Activated CD4-positive, alpha-beta T cell treated with anti-CD3 and anti-CD28 coated beads, Interleukin-2, amount 10 ng/mL, durations not matched to agents 24 days and 14 days (primary cell): Measurements from ENCODE around the gene SLC25A26. TPM values are rescaled to one million over a fixed set of nuclear protein-coding genes. Genes with fewer than 3 reads are reported as not detected.

ENCODE experiments used
- DNase-seq: peaks from one replicate; pipeline ENCODE4 v3.0.0; 2022
- H3K27ac Mint-ChIP-seq: one replicate; pipeline ENCODE4 v1.8.0; 2022; ENCODE audit warnings: mild to moderate bottlenecking, mixed read lengths
- H3K27me3 Mint-ChIP-seq: one replicate; pipeline ENCODE4 v1.8.0; 2022; ENCODE audit warnings: mixed read lengths
- H3K36me3 Mint-ChIP-seq: one replicate; pipeline ENCODE4 v1.8.0; 2022; ENCODE audit warnings: low read depth, mild to moderate bottlenecking, mixed read lengths
- H3K4me1 Mint-ChIP-seq: one replicate; pipeline ENCODE4 v1.8.0; 2021; ENCODE audit warnings: mixed read lengths
- H3K4me3 Mint-ChIP-seq: one replicate; pipeline ENCODE4 v1.8.0; 2022; ENCODE audit warnings: mild to moderate bottlenecking, moderate library complexity, mixed read lengths
- H3K9me3 Mint-ChIP-seq: one replicate; pipeline ENCODE4 v1.8.0; 2021; ENCODE audit warnings: mixed read lengths
- intact Hi-C: fragments of 100-400 bp; cut with micrococcal nuclease; formaldehyde crosslinking; loops from one replicate; pipeline ENCODE4 v1.15.1; 2023
- total RNA-seq: library from RNA; stranded (reverse); gene quantifications from 2 replicates; pipeline ENCODE4 v1.2.3, GENCODE V29; 2022

SLC25A26 gene
- total RNA-seq, 1 donor from 2014 or later = 22.1 TPM

DNA sequence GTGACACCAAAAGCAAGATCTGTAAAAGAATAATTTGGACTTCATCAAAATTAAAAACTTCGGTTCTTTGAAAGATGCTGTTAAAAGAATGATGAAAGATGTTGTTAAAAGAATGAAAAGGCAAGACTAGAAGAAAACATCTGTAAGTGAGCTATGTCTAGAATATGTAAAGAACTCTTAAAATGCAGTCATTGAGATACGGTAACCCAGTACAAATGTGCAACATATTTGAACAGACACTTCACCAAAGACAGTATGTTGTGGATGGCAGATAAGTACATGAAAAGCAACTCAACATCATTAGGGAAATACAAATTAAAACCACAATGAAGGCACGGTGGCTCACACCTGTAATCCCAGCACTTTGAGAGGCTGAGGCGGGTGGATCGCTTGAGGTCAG, 140.6 kb downstream of the SLC25A26 start:
- DNase-seq = no peak
- Mint-ChIP-seq H3K4me3 (no peak overlapping the region), H3K9me3 (no peaks in the 10 kb centered on the region), H3K36me3 (no peaks in the 10 kb centered on the region), H3K27me3 (no peaks in the 10 kb centered on the region), H3K4me1 (no peaks in the 10 kb centered on the region), H3K27ac (no peak overlapping the region)
- intact Hi-C loops = no loop called here

DNA sequence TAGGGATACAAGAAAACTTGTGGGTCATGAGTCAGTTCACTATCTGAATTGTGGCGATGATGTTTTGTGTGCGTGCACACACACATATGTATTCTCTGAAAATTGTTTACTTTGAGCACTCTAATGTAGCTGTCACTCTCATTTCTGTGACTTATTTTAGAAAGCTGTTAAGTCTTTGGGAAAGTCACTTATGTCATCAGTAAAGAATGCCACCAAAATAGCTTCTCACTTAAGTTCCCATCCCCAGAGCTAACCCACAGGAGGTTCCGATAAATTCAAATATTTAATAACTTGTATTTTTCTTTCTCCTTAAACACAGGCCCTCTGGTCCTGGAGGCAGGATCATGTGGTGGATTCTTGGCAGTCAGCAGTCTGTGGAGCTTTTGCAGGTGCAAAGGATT, 141.7 kb downstream of the SLC25A26 start:
- no peaks in the 10 kb centered on the region for H3K27me3 Mint-ChIP-seq
- H3K4me1 Mint-ChIP-seq = no peaks in the 10 kb centered on the region
- H3K36me3 Mint-ChIP-seq = no peaks in the 10 kb centered on the region
- intact Hi-C loops = no loop called here
- no peak overlapping the region for H3K27ac Mint-ChIP-seq
- DNase-seq = no peak
- no peaks in the 10 kb centered on the region for H3K9me3 Mint-ChIP-seq
- no peak overlapping the region for H3K4me3 Mint-ChIP-seq

DNA sequence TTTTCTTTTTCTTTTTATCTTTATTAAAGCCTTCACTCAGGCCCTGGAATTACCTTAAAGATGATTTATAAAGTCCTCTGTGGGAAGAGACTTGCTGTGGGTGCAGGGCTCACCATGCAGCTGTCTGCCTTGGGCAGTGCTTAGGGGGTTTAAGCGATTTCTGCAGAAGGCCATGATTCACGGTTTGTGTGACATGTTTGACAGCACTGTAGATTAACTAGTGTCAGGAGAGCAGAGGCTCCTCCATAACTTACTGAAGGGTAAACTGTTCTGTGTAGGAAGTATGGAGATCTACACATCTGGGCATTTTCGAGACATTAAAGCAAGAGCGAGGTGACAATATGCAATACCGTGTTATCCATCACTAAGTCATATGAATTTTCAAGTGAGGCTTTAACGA, 142.3 kb downstream of the SLC25A26 start:
- DNase-seq = no peak
- intact Hi-C loops = no loop called here
- H3K4me3 Mint-ChIP-seq = no peak overlapping the region
- no peak overlapping the region for H3K27ac Mint-ChIP-seq
- no peaks in the 10 kb centered on the region for H3K27me3 Mint-ChIP-seq
- no peaks in the 10 kb centered on the region for H3K36me3 Mint-ChIP-seq
- H3K9me3 Mint-ChIP-seq = no peaks in the 10 kb centered on the region
- H3K4me1 Mint-ChIP-seq = no peaks in the 10 kb centered on the region

DNA sequence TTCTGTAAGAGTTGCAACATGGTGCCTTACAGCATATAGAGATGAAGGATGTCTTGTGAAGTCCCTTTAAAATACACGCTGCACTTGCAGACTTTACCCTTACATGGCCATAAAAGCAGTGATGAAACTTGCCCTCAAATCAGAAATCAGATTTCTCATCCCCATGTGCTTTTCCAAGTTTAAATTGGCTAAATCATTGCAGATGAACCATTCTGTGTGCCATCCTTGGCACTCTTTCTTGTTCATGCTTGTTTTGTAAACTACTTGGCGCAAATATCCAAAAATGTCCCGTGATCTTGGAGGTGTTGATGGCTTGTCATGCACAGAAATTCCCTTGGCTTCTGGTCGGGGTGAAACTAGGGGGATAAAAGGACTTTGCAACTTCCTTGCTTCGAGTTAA, 144.3 kb downstream of the SLC25A26 start:
- Mint-ChIP-seq H3K9me3 (no peaks in the 10 kb centered on the region), H3K4me3 (no peak overlapping the region), H3K27me3 (no peaks in the 10 kb centered on the region), H3K27ac (no peak overlapping the region), H3K4me1 (no peaks in the 10 kb centered on the region), H3K36me3 (no peaks in the 10 kb centered on the region)
- DNase-seq = no peak
- intact Hi-C loops = no loop called here

DNA sequence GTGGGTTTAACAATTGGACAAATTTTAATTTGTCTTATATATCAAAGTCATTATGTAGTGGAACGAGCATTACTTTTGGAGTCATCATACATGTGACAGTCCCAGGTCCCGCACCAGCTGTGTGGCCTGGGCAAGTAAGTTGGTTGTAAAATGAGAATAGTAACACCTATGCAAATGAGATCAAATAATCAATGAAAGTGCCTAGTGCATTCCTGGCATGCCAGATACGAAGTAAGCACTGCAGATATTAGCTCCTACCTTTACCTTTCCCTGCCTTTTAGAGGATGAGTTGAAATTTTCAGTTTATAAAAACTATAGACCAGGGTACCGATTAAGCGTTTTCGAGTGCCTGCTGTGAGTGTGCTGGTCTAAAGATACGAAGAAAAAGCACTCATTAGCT, 145.9 kb downstream of the SLC25A26 start:
- no peaks in the 10 kb centered on the region for H3K9me3 Mint-ChIP-seq
- no peak for DNase-seq
- no peaks in the 10 kb centered on the region for H3K4me1 Mint-ChIP-seq
- intact Hi-C loops = no loop called here
- no peak overlapping the region for H3K4me3 Mint-ChIP-seq
- no peaks in the 10 kb centered on the region for H3K27me3 Mint-ChIP-seq
- H3K27ac Mint-ChIP-seq = no peak overlapping the region
- peaks cover 3% of the 10 kb centered on the region for H3K36me3 Mint-ChIP-seq

DNA sequence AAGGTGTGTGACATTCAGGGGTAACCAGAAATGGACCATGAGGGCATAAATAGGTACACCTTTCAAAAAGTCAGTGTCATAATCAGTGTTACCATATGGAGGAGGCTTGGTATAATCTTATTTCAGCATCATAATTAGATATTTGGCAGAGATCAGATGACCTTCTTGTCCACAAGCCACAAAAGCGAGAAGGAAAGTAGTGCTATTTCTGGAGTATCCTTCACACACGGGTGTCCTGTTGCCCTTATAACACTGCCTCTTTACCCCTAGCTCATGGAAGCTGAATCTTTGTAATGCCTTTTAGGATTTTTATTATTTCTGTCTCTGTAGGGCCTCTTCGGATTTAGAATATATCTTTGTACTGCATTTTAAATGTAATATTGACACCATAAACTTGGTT, 147.2 kb downstream of the SLC25A26 start:
- H3K27me3 Mint-ChIP-seq = no peaks in the 10 kb centered on the region
- no peak overlapping the region for H3K4me3 Mint-ChIP-seq
- DNase-seq = no peak
- no peaks in the 10 kb centered on the region for H3K4me1 Mint-ChIP-seq
- H3K27ac Mint-ChIP-seq = no peak overlapping the region
- intact Hi-C loops = no loop called here
- no peaks in the 10 kb centered on the region for H3K9me3 Mint-ChIP-seq
- H3K36me3 Mint-ChIP-seq = peaks cover 3% of the 10 kb centered on the region

DNA sequence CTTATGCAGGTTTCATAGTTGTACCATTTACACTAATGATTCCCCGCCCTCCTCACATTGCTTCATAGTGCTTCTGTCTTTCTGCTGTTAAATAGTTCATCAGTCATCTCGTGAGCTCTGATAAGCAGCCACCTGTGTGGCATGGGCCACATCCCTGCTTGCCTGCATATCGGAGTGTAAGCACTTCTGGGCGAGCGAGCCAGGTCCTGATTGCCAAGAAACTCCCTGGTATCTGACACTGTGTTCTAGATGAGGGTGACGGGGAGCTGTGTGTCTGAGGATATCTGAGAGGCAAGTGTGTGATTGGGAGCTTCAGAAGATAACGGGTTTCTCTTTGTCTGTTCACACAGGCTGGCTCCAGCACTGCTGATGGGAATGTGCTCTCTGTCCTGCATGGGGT, 149.4 kb downstream of the SLC25A26 start:
- H3K27me3 Mint-ChIP-seq = no peaks in the 10 kb centered on the region
- no peaks in the 10 kb centered on the region for H3K4me1 Mint-ChIP-seq
- H3K27ac Mint-ChIP-seq = no peak overlapping the region
- no peaks in the 10 kb centered on the region for H3K9me3 Mint-ChIP-seq
- H3K4me3 Mint-ChIP-seq = no peak overlapping the region
- no peak for DNase-seq
- intact Hi-C loops = loop anchor here (10.0 kb wide), 1 partner anchor 445 kb away; no protein-coding TSS in a partner anchor
- peaks cover 9% of the 10 kb centered on the region for H3K36me3 Mint-ChIP-seq

DNA sequence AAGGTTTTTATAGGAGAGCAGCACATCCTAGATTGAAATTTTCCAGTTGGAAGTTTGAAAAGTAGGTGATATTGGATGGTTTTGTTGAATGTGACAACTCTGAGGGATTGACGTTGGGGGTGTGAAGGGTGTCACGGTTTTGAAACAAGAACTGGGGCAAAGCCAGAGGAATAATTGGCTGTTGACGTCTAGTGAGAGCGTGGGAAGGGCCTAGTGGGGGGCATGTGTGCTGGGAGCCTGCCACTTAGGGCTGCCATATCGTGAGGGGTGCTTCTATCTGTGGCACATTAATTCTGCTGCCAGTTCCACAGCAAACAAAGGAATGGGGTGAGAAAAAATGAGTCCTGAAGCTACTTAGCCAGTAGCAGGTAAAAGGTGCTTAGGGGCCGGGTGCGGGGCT, 150.6 kb downstream of the SLC25A26 start:
- intact Hi-C loops = loop anchor here (10.0 kb wide), 1 partner anchor 443 kb away; no protein-coding TSS in a partner anchor
- Mint-ChIP-seq H3K36me3 (peaks cover 16% of the 10 kb centered on the region), H3K4me1 (no peaks in the 10 kb centered on the region), H3K4me3 (no peak overlapping the region), H3K27ac (no peak overlapping the region), H3K9me3 (no peaks in the 10 kb centered on the region), H3K27me3 (no peaks in the 10 kb centered on the region)
- no peak for DNase-seq

DNA sequence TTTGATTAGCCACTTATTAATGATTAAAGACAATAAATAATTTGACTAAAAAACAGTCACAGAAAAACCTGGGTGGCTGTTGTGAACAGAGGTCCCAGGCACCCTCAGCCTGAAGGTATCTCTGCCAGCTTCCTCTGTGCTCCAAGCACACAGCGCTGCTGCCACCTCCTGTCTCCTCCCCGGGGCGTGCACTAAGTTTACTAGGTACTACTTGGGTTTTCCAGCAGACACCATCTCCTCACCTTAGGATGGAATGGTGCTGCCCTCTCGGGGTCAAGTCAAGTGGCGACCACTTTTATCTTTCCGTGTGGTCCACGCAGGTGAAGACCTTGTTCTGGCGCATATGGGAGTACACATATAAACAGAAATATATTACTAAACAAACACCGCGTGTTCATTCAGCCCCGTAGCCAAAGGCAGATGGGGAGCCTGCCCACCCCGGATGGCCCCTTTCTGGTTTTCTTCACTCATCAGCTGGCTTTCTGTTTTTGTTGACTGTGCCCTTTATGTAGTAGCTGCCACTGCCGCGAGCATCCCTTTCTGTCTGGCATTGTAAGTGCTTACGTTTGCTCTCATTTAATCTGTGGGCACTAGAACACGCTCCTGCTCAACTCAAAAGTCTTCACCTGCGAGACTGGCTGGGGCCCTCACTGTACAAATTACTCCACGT, 152.0 kb downstream of the SLC25A26 start:
- Mint-ChIP-seq H3K36me3 (peaks cover 28% of the 10 kb centered on the region), H3K27me3 (no peaks in the 10 kb centered on the region), H3K4me3 (no peak overlapping the region), H3K4me1 (peaks cover 2% of the 10 kb centered on the region), H3K27ac (no peak overlapping the region), H3K9me3 (no peaks in the 10 kb centered on the region)
- DNase-seq = peak; percentile 70
- intact Hi-C loops = loop anchor here (1.0 to 10.0 kb wide), 2 partner anchors 97 to 442 kb away; no protein-coding TSS in a partner anchor

DNA sequence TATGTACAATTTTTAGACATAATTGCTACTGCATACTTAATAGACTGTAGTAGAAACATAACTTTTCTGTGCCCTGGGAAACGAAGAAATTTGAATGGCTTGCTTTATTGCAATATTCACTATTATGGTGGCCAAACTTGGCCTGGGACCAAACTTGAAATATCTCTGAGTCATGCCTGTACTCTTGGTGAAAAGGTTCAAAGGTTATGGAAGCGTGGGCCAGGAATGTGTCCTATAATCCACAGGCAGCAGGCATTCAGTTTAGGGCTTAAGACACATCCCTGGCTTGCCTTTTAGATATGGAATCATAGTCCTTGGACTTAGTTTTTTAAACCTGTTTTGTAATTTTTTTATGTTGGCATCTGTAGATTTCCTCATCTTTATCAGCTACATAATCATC, 155.8 kb downstream of the SLC25A26 start:
- H3K27ac Mint-ChIP-seq = no peak overlapping the region
- no peak overlapping the region for H3K4me3 Mint-ChIP-seq
- peaks cover 51% of the 10 kb centered on the region for H3K36me3 Mint-ChIP-seq
- H3K4me1 Mint-ChIP-seq = peaks cover 11% of the 10 kb centered on the region
- H3K27me3 Mint-ChIP-seq = no peaks in the 10 kb centered on the region
- no peaks in the 10 kb centered on the region for H3K9me3 Mint-ChIP-seq
- intact Hi-C loops = loop anchor here (10.0 kb wide), 1 partner anchor 438 kb away; no protein-coding TSS in a partner anchor
- DNase-seq = no peak

DNA sequence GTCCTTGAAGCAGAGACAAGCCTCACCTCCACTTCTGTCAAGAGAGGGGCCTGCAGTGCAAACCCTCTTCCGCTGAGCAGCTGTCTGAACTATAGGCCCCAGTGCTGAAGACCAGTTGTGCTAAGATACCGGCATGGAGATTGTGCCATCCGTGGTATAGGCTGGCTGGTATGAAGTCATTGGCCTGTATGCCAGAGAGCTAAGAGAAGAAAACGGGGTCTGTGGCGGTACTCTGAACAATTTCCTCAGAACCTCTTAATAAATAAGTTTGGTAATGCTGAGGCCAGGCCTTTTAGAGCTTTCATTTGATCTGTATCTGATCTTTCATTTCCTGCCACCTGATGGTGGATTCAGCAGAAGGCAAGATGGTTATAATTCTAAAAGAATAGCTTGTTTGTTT, 157.0 kb downstream of the SLC25A26 start:
- H3K9me3 Mint-ChIP-seq = no peaks in the 10 kb centered on the region
- H3K27ac Mint-ChIP-seq = peak overlapping the region; percentile 58
- intact Hi-C loops = loop anchor here (10.0 kb wide), 1 partner anchor 437 kb away; no protein-coding TSS in a partner anchor
- H3K4me3 Mint-ChIP-seq = no peak overlapping the region
- no peaks in the 10 kb centered on the region for H3K27me3 Mint-ChIP-seq
- peaks cover 62% of the 10 kb centered on the region for H3K36me3 Mint-ChIP-seq
- H3K4me1 Mint-ChIP-seq = peaks cover 11% of the 10 kb centered on the region
- no peak for DNase-seq

DNA sequence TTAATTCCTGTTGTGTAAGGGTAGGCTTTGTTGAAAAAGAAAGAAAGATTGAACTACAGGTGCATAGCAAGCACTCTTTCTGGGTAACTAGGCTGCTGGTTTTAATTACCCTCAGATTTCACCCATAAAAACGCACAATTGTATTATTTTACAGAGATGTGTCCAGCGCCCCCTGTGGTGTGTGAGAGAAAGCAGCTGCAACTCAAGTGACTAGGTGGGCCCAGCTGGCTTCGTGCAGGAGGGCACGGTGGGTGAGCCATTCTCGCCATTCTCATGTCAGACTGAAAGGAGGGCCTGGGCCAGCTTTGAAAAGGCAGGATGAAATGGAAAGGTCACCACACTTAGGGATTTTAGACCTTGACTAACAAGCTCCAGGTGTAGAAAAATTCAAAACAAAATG, 157.5 kb downstream of the SLC25A26 start:
- DNase-seq = no peak
- Mint-ChIP-seq H3K36me3 (peaks cover 66% of the 10 kb centered on the region), H3K27me3 (no peaks in the 10 kb centered on the region), H3K9me3 (no peaks in the 10 kb centered on the region), H3K4me1 (peaks cover 11% of the 10 kb centered on the region), H3K27ac (peak overlapping the region; percentile 48), H3K4me3 (no peak overlapping the region)
- intact Hi-C loops = loop anchor here (10.0 kb wide), 1 partner anchor 437 kb away; no protein-coding TSS in a partner anchor

DNA sequence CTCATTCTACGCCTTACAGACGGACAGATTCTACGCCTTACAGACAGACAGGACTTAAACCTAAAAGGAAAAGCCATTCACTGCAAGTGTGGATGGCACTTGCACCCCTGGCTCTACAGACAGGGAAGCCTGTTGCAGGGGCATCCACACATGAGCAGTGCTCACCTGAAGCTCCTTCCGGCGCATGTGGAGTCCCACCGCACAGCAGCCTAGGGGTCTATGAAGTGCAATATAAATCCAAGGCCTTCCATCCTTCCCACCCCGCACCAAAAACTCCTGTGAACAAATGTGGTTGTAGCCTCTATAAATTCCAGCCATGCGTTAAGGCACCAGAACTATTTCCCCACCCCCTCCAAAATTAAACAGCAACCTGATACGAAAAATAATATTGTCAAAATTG, 158.8 kb downstream of the SLC25A26 start:
- Mint-ChIP-seq H3K36me3 (peaks cover 74% of the 10 kb centered on the region), H3K27ac (no peak overlapping the region), H3K4me1 (peaks cover 11% of the 10 kb centered on the region), H3K4me3 (no peak overlapping the region), H3K27me3 (no peaks in the 10 kb centered on the region), H3K9me3 (no peaks in the 10 kb centered on the region)
- no peak for DNase-seq
- intact Hi-C loops = loop anchor here (10.0 kb wide), 1 partner anchor 435 kb away; no protein-coding TSS in a partner anchor

DNA sequence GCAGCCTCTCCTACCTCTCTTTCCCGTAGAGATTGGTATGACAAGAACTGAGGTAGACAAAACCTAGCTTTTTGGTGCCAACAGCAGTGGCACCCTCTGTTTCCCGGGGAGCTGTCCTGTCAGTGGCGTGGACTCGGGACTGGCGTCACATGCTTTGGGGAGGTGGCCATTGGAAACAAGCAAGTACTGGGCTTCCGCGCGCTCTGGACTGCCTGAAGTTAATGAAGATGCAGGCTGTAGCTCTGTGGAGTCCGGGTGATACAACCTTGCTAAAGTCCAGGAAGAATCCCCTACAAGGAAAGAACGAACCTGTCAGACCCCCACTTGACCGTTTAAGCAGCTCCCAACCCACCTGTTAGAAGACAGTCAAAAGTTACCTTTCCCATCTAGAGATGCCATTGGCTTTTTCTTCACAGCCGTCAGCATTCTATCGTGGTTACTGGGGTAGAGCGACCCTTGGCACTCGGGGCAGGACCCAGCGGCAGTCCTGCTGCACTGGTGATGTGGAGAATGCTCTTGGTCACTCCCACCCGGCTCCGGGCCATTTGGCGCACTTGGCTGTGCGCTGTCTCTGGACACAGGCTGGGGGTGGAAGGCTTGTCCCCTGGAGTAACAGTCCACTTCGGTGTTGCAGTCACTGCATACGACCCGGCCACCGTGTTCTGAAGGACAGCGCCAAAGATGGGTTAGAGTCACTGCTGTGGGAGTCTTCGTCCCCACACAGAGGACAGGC, 159.6 kb downstream of the SLC25A26 start:
- Mint-ChIP-seq H3K27ac (no peak overlapping the region), H3K36me3 (peaks cover 82% of the 10 kb centered on the region)
- DNase-seq = no peak

More for the DNA sequence above, 159.6 kb downstream of the SLC25A26 start:
- intact Hi-C loops = no loop called here
- Mint-ChIP-seq H3K4me3 (no peak overlapping the region), H3K4me1 (peaks cover 11% of the 10 kb centered on the region), H3K9me3 (no peaks in the 10 kb centered on the region), H3K27me3 (no peaks in the 10 kb centered on the region)
